Natural killer cell (primary cell): ENCODE measurements around the gene PRDM16. TPM values are rescaled to one million over a fixed set of nuclear protein-coding genes. Genes with fewer than 3 reads are reported as not detected.

Experiments
- ATAC-seq, 3 donors: fragments of 150-1000 bp in 2 of 3; fragments of 200-7000 bp in 1 of 3; cut with Tn5 transposase; 1 replicate in 1 of 3; 2 replicates in 2 of 3; pipeline ENCODE4 v1.10.0; 2021; ENCODE audit warnings: mild to moderate bottlenecking in 2 of 3, moderate library complexity in 2 of 3
- DNase-seq, 2 donors: peaks; one replicate each; pipeline versions ENCODE4 v3.0.0 to v3.0.0-alpha.2; 2013 to 2021; ENCODE audit warnings: mixed read lengths in 1 of 2
- H3K27ac ChIP-seq: one replicate; pipeline ENCODE4 v1.5.1; 2013; ENCODE audit warnings: mild to moderate bottlenecking, low read length
- H3K27me3 ChIP-seq: one replicate; pipeline ENCODE4 v1.6.1; 2013; ENCODE audit warnings: low read length; ENCODE audit not compliant: control insufficient read depth, insufficient read depth
- H3K36me3 ChIP-seq: one replicate; pipeline ENCODE4 v1.6.1; 2013; ENCODE audit warnings: low read length; ENCODE audit not compliant: control insufficient read depth, insufficient read depth
- H3K4me1 ChIP-seq: one replicate; pipeline ENCODE4 v1.6.1; 2013; ENCODE audit warnings: low read length; ENCODE audit not compliant: control insufficient read depth, insufficient read depth
- H3K4me3 ChIP-seq: one replicate; pipeline ENCODE4 v1.5.1; 2013; ENCODE audit warnings: low read length
- H3K9me3 ChIP-seq: one replicate; pipeline ENCODE4 v1.6.1; 2013; ENCODE audit warnings: low read length; ENCODE audit not compliant: control insufficient read depth, insufficient read depth
- H3K27ac Mint-ChIP-seq, 2 donors: one replicate each; pipeline ENCODE4 v1.8.0; 2022; ENCODE audit warnings: mild to moderate bottlenecking in 2 of 2, mixed read lengths in 2 of 2, moderate library complexity in 1 of 2
- H3K27me3 Mint-ChIP-seq, 2 donors: one replicate each; pipeline ENCODE4 v1.8.0; 2022; ENCODE audit warnings: low read depth in 2 of 2, mixed read lengths in 2 of 2
- H3K36me3 Mint-ChIP-seq: one replicate; pipeline ENCODE4 v1.8.0; 2022; ENCODE audit warnings: mixed read lengths
- H3K4me1 Mint-ChIP-seq, 2 donors: one replicate each; pipeline ENCODE4 v1.8.0; 2022; ENCODE audit warnings: mixed read lengths in 2 of 2
- H3K4me3 Mint-ChIP-seq: one replicate; pipeline ENCODE4 v1.8.0; 2022; ENCODE audit warnings: mild to moderate bottlenecking, moderate library complexity, mixed read lengths
- H3K9me3 Mint-ChIP-seq, 2 donors: one replicate each; pipeline ENCODE4 v1.8.0; 2022; ENCODE audit warnings: mixed read lengths in 2 of 2
- CTCF ChIP-seq: fragments of 200-600 bp; IDR thresholded peaks from one replicate; pipeline ENCODE4 v1.8.0; 2022; ENCODE audit warnings: antibody characterized with exemption
- WGBS: methylation state at CpG from one replicate; pipeline ENCODE4 v1.1.7; 2013; ENCODE audit warnings: missing lambda C conversion rate; ENCODE audit not compliant: insufficient coverage; 5-methylcytosine and 5-hydroxymethylcytosine counted together
- intact Hi-C: fragments of 100-400 bp; cut with micrococcal nuclease; formaldehyde crosslinking; loops from one replicate; pipeline ENCODE4 v1.14.2; 2022
- total RNA-seq, 4 donors: library from RNA; stranded (reverse); fragments of 120-200 nt in 1 of 4; gene quantifications; one replicate each; pipeline versions ENCODE4 v1.2.3 to v1.2.4, GENCODE V29; 2013 to 2022

Gene PRDM16
- total RNA-seq, 3 donors from 2014 or later (not counting 1 experiment from before 2014, with no cell fraction given) = 0.25 to 0.64 TPM; not detected in 1

GRCh38 chr1:3428899-3429298, 359.9 kb downstream of the PRDM16 start:
- TF ChIP-seq CTCF = no peak
- DNase-seq (no peak), ATAC-seq (no peak)
- WGBS = 85% methylated on average over 9 of the region's 9 CpGs
- H3K4me3 Mint-ChIP-seq = no peak overlapping the region
- Histone ChIP-seq H3K9me3 (no peaks in the 10 kb centered on the region), H3K4me1 (peaks cover 4% of the 10 kb centered on the region), H3K36me3 (no peaks in the 10 kb centered on the region), H3K27me3 (peaks cover 4% of the 10 kb centered on the region), H3K4me3 (no peak overlapping the region), H3K27ac (no peak overlapping the region)
- no peaks in the 10 kb centered on the region for H3K36me3 Mint-ChIP-seq
- H3K27me3 Mint-ChIP-seq = no peaks in the 10 kb centered on the region
- no peaks in the 10 kb centered on the region for H3K4me1 Mint-ChIP-seq
- no peak overlapping the region for H3K27ac Mint-ChIP-seq
- intact Hi-C loops = loop anchor here (10.0 kb wide), 1 partner anchor 1014 kb away; the partner anchor contains the start of gene PEX10
- H3K9me3 Mint-ChIP-seq = no peaks in the 10 kb centered on the region

DNA sequence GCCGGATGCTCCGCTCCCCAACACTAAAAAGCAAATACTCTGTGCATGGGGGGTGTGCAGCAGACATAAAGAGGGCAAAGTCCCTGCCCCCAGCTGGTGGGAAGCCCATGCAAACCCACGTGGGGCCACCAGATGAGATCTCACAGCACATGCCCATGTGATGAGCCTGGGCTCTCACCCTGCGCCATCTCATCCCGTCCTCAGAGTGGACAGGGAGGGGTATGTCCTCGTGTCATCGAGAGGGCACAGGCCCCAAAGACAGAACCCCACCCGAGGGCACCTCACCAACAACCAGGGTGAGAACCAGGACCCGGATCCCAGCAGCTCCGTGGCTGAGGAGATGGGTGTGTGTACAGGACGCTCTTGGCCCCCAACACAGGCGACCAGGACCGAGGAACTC, 360.3 kb downstream of the PRDM16 start:
- Mint-ChIP-seq H3K36me3 (no peaks in the 10 kb centered on the region), H3K4me1 (no peaks in the 10 kb centered on the region), H3K27me3 (no peaks in the 10 kb centered on the region), H3K9me3 (no peaks in the 10 kb centered on the region), H3K27ac (no peak overlapping the region), H3K4me3 (no peak overlapping the region)
- 88% methylated on average over 13 of the region's 13 CpGs for WGBS
- H3K36me3 ChIP-seq = no peaks in the 10 kb centered on the region
- H3K9me3 ChIP-seq = no peaks in the 10 kb centered on the region
- ATAC-seq (no peak), DNase-seq (no peak)
- H3K4me1 ChIP-seq = peaks cover 4% of the 10 kb centered on the region
- TF ChIP-seq CTCF = no peak
- intact Hi-C loops = loop anchor here (10.0 kb wide), 1 partner anchor 1015 kb away; the partner anchor contains the start of gene PEX10
- H3K27me3 ChIP-seq = peaks cover under 1% of the 10 kb centered on the region
- H3K27ac ChIP-seq = no peak overlapping the region
- H3K4me3 ChIP-seq = no peak overlapping the region

- H3K4me3 Mint-ChIP-seq = no peak overlapping the region
- no peak for TF ChIP-seq CTCF
- no peaks in the 10 kb centered on the region for H3K36me3 Mint-ChIP-seq
- no peaks in the 10 kb centered on the region for H3K27me3 Mint-ChIP-seq
- peaks cover under 1% of the 10 kb centered on the region for H3K4me1 ChIP-seq
- ATAC-seq (no peak), DNase-seq (no peak)
- no peak overlapping the region for H3K27ac Mint-ChIP-seq
- no peaks in the 10 kb centered on the region for H3K9me3 Mint-ChIP-seq
- intact Hi-C loops = loop anchor here (10.0 kb wide), 1 partner anchor 1015 kb away; the partner anchor contains the start of gene PEX10
- WGBS = 89% methylated on average over 16 of the region's 16 CpGs
- H3K27me3 ChIP-seq = no peaks in the 10 kb centered on the region
- no peak overlapping the region for H3K4me3 ChIP-seq
- H3K4me1 Mint-ChIP-seq = no peaks in the 10 kb centered on the region
- no peak overlapping the region for H3K27ac ChIP-seq
- H3K36me3 ChIP-seq = no peaks in the 10 kb centered on the region
- no peaks in the 10 kb centered on the region for H3K9me3 ChIP-seq
Measured at GRCh38 chr1:3429766-3430165, 360.8 kb downstream of the PRDM16 start.

- Mint-ChIP-seq H3K27me3 (no peaks in the 10 kb centered on the region), H3K9me3 (no peaks in the 10 kb centered on the region), H3K27ac (no peak overlapping the region), H3K36me3 (no peaks in the 10 kb centered on the region), H3K4me3 (no peak overlapping the region), H3K4me1 (no peaks in the 10 kb centered on the region)
- TF ChIP-seq CTCF = no peak
- ATAC-seq (no peak), DNase-seq (no peak)
- no peaks in the 10 kb centered on the region for H3K9me3 ChIP-seq
- no peak overlapping the region for H3K27ac ChIP-seq
- no peaks in the 10 kb centered on the region for H3K4me1 ChIP-seq
- intact Hi-C loops = no loop called here
- 88% methylated on average over 19 of the region's 19 CpGs for WGBS
- no peak overlapping the region for H3K4me3 ChIP-seq
- H3K27me3 ChIP-seq = no peaks in the 10 kb centered on the region
- no peaks in the 10 kb centered on the region for H3K36me3 ChIP-seq
Measured at GRCh38 chr1:3430406-3430805, 361.4 kb downstream of the PRDM16 start.
